SHP77 (cell line): ENCODE results near the gene RPL18A.

Experiments used
- DNase-seq, 2 experiments: peaks; one replicate each; lab custom pipeline; 2025; lab: John Stamatoyannopoulos, UW

The RPL18A gene

DNA sequence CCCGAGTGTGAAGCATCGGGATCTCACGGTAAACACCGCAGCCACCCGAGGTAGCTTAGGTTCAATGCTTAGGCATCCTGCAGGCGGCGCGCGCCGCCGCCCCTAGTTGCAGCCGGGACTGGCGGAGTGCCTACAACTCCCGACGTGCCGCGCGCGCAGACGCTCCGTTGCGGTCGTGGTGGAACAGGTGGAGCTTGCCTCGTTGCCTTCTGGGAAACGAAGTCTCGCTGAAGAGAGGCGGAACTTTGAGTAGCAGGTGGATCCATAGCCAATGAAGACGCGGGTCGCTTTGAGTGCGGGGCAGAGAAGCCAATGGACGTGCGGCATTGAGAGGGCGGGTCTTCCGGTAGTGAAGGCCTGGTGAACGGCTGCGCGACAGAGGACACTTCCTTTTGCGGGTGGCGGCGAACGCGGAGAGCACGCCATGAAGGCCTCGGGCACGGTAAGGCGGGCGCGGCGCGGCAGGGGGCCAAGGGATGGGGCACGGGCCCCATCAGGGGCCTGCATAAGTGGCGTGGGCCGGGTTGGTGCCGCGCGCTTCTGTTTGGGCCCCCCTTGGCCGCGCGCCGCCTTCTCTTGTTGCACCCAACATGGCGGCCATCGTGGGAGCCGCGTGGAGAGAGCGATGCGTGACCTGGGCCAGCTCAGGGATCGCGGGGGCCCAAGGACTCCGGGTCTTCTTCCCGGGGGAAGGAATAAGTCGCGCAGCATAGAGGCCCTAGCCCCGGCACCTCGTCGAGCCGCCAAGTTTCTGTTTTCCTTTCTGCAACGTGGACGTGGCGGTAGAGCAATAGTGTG lies at the start of gene RPL18A:
Gene RPL18A, plus strand, starts transcription at position 378 of the 798 bp plus-strand sequence. Its CDS starts 47 bp downstream, at position 425.
- peak; percentile 99 to 100 for DNase-seq

DNA sequence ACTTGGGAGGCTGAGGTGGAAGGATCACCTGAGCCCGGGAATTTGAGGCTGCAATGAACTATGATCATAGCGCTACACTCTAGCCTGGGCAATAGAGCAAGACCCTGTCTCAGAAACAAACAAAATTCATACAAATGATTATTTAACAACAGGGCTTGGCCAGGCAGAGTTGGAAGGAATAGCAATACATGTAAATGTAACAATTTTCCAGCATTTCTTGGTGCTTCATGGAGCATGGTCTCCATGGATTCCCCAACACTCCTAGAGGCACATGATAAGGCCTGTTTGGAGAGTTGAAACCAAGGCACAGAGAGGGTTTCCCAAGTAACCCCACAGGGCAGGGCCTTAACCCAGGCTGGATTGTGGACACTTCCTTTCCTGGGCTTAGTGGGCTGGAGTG lies 48.6 kb upstream of the RPL18A start:
- DNase-seq, result no peak

DNA sequence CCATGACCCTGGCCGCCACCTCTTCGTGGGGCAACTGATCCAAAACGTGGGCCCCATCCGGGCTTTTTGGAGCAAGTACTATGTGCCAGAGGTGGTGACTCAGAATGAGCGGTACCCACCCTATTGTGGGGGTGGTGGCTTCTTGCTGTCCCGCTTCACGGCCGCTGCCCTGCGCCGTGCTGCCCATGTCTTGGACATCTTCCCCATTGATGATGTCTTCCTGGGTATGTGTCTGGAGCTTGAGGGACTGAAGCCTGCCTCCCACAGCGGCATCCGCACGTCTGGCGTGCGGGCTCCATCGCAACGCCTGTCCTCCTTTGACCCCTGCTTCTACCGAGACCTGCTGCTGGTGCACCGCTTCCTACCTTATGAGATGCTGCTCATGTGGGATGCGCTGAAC lies 48.0 kb upstream of the RPL18A start:
- DNase-seq, result no peak

DNA sequence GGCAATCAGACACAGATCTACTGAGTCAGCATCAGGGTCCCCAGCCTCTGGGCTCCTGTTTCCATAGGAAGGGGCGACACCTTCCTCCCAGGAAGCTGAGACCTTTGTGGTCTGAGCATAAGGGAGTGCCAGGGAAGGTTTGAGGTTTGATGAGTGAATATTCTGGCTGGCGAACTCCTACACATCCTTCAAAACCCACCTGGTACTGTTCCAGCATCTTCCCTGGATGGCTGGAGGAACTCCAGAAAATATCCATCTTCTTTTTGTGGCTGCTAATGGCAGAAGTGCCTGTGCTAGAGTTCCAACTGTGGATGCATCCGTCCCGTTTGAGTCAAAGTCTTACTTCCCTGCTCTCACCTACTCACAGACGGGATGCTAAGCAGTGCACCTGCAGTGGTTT lies 47.6 kb upstream of the RPL18A start:
- no peak for DNase-seq

DNA sequence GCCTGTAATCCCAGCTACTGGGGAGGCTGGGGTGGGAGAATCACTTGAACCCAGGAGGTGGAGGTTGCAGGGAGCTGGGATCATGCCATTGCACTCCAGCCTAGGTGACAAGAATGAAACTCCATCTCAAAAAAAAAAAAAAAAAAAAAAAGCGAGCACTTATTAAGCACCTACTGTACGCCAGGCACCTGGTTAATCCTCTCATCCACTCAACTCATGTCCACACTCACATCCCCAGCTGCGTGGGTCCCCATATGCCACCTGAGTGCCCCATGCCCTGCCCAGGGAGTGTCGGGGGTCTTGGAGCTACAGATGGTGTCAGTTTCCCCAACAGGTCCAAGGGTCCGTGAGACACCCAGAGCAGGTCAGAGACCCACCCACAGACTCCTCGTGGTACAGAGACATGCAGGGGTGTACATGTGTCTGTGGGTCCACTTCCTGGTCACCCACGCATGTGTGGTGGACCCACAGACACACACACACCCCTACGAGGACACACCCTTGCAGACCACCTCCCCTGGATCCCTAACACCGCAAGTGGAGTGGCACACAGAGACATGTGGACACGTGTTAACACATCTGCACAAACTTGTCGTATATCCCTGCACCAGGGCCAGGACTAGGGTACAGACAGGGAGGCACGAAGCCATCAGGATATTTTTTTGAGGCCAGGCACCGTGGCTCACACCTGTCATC lies 41.9 kb upstream of the RPL18A start:
- no peak for DNase-seq

DNA sequence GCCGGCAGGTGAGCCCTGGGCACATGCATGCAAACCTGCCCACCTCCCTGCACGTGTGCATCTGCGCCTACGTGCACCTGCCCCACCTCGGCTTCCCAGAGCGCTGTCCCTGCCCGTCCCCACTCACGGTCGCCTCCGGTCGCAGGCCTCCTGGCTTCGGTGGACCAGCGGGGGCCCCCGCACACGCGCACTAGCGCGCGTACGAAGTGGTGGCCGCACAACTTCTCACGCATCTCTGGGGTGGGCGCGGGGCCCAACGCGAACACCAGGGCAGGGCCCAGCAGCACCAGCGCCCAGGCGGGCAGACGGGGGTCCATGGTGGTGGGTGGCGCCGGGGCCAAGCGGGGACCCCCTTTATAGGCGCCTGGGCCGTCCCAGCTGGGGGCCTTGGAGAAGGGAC lies 38.5 kb upstream of the RPL18A start, which contains the start of gene INSL3:
Gene INSL3, minus strand, starts transcription at position 330 of the 400 bp plus-strand sequence. Its CDS starts 13 bp downstream, at position 317.
- no peak for DNase-seq

DNA sequence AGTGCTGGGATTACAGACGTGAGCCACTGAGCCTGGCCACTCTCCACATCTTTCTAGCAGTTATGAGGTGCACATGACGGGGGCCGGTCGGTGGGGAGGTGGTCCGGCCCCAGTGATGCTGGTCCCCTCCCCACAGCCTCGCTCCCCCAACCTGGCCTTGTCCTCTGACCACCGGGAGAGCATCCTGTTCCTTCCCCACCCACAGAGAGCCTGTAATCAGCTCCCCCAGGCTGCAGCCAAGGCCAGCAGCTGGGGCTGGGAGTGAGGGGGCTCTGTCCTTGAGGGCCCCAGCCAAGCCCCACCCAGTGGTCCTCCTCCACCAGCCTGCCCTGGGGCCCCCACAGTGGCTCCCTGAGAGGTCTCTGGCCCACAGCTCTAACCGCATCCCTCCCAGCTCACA lies 35.4 kb upstream of the RPL18A start:
- no peak for DNase-seq

DNA sequence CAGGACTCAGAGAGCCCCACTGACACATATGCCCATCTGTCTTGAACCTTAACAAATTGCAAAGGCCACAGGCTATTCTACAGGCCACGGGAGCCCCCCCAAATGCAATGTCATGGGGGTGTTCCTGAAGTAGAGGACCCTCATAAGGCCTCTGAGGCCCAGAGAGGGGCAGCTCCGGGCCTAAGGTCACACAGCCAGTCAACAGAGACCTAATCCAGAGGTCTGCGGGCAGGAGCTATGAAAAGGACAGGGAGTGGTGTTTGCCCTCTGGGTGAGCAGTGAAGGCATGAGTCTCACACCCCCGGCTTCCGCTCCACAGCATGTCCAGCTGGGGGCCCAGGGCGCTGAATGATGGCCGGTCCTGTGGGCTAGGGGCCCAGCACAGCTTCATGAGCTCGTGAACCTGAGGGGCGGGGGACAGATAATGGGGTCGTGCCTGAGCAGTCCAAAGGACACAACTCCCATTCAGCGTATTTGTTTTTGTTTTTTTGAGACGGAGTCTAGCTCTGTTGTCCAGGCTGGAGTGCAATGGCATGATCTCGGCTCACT lies 33.1 kb upstream of the RPL18A start:
- no peak for DNase-seq

DNA sequence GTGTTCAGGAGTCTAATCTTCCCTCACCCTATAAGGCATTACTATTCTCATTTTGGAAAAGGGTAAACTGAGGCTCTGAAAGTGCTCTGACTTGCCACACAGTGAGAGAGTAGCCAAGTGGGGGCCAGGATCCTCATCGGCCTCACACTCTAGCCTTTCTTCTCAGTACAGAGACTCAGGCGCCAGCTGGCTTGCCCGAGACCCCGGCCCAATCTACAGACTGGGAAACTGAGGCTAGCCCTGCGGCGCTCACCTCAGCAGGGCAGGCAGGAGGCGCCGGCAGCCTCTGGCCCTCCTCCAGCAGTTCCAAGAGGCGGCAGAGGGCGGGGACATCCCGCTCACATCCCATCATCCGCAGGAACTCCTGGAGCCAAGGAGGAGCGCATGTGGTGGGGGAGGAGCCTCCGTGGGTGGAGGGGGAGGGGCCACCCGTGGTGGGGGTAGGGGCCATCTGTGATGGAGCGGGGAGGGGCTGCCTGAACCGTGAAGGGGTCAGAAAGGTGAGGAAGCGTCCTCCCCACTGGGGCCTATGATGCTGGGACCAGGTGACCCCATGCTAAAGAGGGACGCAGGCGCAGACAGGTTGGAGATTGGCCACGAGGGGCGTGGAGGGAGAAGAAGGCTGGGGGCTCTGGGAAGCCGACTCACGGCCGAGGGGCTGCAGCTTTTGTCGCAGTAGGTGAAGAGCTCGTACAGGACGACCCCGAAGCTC lies 29.7 kb upstream of the RPL18A start:
- peak; percentile 67 to 70 for DNase-seq

DNA sequence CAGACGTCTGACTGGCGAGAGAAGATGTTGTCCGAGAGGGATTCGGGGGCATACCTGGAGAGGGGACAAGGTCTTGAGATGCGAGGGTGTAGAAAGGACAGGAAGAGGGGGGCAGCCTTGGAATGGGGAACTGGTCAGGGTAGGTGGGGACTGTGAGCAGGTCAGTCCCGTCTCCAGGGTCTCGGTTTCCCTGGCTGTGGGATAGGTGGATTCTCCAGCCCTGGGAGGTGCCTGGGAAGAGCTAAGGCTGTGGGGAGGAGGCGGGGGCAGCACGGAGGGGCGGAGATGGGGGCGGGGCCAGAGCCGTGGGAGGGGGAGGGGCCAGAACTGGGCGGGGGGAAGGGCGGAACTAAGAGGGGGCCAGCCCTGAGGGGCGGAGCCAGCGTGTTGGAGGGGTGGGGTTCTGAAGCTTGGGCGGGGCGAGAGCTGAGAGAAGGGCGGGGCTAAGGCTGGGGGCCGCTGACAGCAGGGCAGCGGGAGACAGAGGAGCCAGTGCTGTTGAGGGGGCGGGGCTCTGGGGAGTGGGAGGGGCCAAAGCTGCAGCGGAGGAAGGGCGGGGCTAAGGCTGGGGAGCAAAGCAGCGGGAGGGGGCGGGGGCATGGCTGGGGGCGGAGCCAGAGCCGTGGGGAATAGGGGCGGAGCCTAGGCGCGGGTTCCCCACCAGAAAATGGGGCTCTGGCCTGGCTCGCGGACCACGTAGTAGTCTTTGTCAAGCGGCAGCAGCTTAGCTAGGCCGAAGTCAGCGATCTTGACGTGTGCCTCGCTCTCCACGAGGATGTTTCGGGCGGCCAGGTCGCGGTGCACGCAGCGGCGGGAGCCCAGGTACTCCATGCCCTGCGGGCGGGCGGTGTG lies 28.9 kb upstream of the RPL18A start:
- DNase-seq, result peak; percentile 75 to 84

DNA sequence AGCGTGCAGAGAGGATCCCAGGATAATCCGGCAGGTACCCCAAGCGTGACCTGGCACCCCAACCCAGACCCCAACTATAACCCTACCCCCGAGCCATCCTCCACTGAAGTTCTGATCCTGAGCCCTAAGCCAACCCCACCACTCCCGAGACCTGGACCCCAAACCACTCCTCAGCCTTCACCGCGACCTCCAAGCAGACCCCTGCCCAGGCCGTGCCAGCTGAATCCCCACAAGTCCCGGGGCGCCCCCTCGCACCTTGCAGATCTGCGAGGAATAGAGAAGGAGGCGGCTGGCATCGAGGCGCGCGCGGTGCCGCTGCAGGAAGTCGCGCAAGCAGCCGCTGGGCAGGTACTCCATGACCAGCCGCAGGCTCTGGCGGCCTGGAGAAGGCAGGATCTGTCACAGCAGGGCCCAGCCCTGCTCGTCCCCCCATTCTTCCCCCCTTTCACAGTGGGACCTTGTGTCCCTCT lies 28.3 kb upstream of the RPL18A start:
- no peak for DNase-seq

DNA sequence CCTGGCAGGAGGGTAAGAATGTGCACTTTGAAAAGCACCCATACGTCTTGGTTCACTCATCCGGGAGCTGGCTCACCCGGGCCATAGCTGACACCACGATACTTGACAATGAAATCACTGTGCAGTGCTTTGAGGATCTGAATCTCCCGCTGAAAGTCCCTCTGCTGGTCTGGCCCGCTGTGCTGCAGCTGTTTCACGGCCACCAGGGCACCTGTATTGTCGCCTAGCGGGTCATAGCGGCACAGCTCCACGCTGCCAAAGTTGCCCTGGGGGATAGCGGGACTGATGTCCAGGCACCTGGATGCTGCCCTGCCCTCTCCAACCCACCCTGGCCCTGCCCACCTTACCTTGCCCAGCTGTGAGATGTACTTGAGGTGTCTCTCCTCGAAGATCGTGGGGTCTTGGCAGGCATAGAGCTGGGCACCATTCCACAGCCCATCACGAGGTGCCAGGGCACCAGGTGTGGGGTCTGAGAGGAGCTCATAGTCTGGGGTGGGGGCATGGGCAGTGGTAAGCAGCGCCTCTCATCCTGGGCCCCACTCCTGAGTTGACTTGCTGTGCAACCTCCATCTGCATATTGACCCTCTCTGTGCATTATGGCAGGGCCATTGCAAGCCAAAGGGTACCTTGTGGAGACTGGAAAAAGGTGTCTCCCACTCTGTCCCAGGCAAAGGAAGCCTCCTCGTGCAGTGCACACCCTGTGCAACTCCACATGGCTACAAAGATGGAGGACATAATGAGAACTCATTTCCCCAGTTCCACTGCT lies 27.1 kb upstream of the RPL18A start:
- DNase-seq, result no peak

DNA sequence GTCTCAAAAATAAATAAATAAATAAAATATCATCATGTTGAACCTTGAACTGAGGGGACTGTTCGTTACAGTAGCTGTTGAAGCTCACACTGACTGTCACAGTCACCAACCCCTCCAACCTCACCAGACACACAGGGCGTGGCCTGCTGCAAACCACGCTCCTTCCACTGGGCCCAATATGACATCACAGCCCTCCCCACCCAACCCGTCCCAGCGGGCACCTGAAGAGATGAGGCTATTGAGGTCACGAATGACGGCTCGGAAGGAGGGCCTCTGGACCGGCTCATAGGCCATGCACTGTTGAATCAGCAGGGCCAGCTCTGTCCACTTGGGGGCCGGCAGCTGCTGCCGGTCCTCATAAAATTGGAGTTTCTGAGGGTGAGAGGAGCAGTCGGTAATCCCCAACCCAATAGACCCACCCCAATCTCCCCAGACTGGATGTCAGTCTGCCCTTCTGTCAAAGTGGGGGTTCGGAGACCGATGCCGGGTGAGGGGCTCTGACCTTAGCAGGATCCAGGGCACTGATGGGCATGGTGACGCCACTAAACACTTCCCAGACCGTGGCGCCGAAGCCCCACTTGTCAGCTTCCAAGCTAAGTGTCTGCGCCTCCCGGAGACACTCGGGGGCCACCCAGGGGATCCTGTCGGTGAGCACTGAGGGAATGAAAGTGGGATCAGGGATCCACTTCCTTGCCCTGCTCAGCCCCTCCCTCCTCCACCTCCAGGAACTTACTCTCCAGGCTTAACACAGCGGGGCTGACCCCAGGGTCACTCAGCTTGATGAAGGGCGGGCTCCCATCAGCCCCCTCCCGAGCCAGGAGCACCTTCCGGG lies 25.1 kb upstream of the RPL18A start:
- no peak for DNase-seq

DNA sequence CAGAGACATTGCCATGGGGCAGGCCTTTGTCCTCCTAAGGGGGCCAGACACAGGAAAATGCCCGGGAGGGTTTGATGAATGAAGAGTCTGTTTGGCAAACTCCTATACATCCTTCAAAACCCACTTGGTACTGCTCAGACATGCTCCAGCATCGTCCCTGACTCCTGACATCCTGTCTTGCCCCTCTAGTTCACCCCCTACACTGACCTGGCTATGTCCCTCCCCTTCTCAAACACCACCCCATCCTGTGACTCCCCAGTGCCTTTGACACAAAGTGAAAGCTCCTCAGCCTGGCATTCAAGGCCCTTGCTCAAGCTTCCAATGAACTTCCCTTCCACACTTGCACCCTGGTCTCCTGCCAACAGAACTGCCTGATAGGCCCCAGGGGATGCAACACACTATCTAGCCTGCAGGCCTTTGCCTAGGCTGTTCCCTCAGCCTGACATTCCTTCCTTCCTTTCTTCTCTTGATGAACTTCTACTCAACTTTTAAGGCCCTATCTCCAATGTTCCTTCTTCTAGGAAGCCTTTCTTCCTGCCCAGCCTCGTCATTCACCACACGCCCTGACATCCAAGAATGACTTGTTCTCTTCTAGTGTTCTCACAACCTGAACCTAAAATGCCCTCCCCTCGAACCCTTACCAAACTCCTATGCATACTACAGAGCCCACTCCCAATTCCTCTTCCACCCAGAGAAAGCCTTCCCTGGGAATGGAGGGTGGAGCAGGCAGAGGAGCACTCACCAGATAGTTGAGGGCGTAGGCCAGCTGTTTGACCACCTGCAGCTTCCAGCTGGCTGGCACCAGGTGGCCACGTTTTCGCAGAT lies 24.3 kb upstream of the RPL18A start:
- DNase-seq, result peak in 1 of 2 experiments; percentile 25

DNA sequence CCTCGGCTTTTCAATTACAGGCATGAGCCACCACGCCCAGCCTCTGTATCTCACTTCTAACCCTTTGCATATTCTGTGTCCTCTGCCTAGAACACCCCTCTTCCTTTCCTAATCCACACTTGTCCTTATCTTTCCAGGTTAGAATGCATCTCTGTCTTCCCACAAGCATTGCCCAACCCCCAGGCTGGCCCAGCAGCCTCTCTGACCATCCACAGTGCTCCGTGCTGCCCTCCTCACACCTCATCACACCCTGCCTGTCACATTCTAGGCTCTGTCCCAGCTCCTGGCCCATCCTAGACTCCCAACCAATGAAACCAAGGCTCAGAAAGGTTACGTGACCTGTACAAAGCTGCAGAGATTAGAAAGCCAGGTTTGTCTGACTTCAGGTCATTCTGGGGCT lies 23.2 kb upstream of the RPL18A start:
- no peak for DNase-seq

DNA sequence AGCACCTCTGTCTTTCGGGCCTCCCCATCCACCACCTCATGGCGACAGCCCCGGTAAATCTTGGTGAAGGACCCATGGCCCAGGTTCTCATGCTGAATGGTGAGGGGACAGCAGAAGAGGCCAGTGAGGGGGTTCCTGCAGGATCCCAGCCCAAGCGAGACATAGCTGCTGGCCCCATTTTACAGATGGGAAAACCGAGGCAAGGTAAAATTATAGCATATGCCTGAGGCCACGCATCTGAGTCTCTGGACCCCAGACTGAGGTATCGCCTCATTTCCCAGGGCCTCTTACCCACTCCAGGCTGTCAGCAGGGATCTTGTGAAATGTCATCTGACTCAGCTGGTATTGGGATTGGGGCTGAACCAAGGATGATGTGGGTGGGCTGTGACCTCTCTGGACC lies 21.7 kb upstream of the RPL18A start:
- no peak for DNase-seq

DNA sequence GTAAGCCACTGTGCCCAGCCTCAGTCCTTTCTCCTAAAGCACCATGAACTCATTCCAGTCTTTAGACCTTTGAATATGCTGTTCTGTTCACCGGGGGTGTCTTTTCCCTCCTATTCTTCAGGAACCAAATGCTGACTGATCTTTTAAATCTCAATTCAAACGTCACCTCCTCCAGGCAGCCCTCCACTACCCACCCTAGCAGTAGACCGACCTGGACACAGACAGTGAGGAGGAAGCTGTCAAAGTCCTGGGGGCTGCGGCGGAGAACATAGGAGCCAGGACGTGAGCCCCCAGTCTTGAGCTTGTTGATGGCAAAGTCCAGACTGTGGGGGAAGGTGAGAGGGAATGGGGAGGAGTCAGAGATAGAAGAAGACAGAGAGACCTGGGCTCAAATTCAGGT lies 19.7 kb upstream of the RPL18A start:
- no peak for DNase-seq

DNA sequence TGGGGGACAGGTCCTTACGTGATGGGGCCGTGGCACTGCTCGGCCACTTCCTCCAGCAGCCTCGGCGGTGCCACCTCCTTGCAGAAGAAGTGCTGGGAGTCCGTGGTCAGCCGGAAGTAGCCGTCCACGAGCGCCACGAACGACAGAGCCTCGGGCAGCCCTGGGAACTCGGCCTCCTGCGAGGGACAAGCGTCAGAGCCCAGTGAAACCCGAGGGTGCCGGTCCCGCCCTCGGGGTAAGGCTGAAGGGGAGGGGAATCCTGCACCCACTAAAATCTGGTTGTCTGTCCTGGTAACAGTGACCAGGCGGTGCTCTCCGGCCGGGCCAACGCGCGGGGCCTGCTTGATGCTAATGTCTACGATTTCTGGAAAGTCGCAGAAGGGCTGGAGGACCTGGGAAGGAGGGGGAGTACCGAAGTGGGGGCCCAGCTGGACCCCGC lies 18.3 kb upstream of the RPL18A start:
- no peak for DNase-seq
